B cell (primary cell): ENCODE results near the gene VASH1. TPM values are rescaled to one million over a fixed set of nuclear protein-coding genes. Genes with fewer than 3 reads are reported as not detected.

Experiments used
- ATAC-seq: fragments of 200-7000 bp; cut with Tn5 transposase; one replicate; pipeline ENCODE4 v1.10.0; 2021; ENCODE audit warnings: low read depth, mild to moderate bottlenecking, moderate number of reproducible peaks, moderate library complexity
- CTCF ChIA-PET: fragments of 350-600 bp; sonication (Branson Sonifier 250); formaldehyde crosslinking; loops from one replicate; lab custom pipeline; 2021; ENCODE audit warnings: antibody characterized with exemption, inconsistent platforms; lab: Charles Lee
- POLR2A ChIA-PET: fragments of 350-600 bp; sonication (Branson Sonifier 250); formaldehyde crosslinking; loops from one replicate; lab custom pipeline; 2021; ENCODE audit warnings: antibody characterized with exemption; lab: Charles Lee
- DNase-seq: peaks from one replicate; pipeline ENCODE4 v3.0.0; 2013
- H2AFZ ChIP-seq: 2 replicates; pipeline ENCODE4 v1.6.1; 2012; ENCODE audit warnings: mild to moderate bottlenecking, low read depth, low read length; ENCODE audit not compliant: insufficient read depth, poor library complexity, severe bottlenecking
- H3K27ac ChIP-seq, 2 donors: 1 replicate in 1 of 2; 2 replicates in 1 of 2; pipeline ENCODE4 v1.5.1; 2012 to 2013; ENCODE audit warnings: low read length in 2 of 2, mild to moderate bottlenecking in 2 of 2, moderate library complexity in 1 of 2
- H3K27me3 ChIP-seq, 4 experiments: fragments of 200-600 bp in 1 of 4; sonication (generic) in 1 of 4; replicated peaks in 1 of 4; 1 replicate in 2 of 4; 2 replicates in 2 of 4; pipeline versions ENCODE4 v1.6.1 to v1.7.0; 2013 to 2016; ENCODE audit warnings: low read length in 3 of 4, mild to moderate bottlenecking in 2 of 4, mixed read lengths in 1 of 4, moderate library complexity in 1 of 4; ENCODE audit not compliant: insufficient read depth in 4 of 4, control insufficient read depth in 3 of 4; ENCODE audit errors: control extremely low read depth in 1 of 4
- H3K36me3 ChIP-seq, 2 experiments: replicated peaks in 1 of 2; 1 replicate in 1 of 2; 2 replicates in 1 of 2; pipeline versions ENCODE4 v1.6.1 to v1.7.1; 2013; ENCODE audit warnings: low read length in 1 of 2; ENCODE audit not compliant: insufficient read depth in 2 of 2, control insufficient read depth in 1 of 2; ENCODE audit errors: control extremely low read depth in 1 of 2, extremely low read depth in 1 of 2
- H3K4me1 ChIP-seq, 2 donors: fragments of 200-600 bp in 1 of 2; sonication (generic) in 1 of 2; 1 replicate in 1 of 2; 2 replicates in 1 of 2; pipeline versions ENCODE4 v1.5.1 to v1.6.1; 2013 to 2017; ENCODE audit warnings: low read length in 2 of 2; ENCODE audit not compliant: control insufficient read depth in 2 of 2, insufficient read depth in 2 of 2
- H3K4me2 ChIP-seq: replicated peaks from 2 replicates; pipeline ENCODE3; 2012; ENCODE audit warnings: mild to moderate bottlenecking, low read depth, low read length; ENCODE audit not compliant: poor library complexity, severe bottlenecking
- H3K4me3 ChIP-seq, 5 experiments: fragments of 200-600 bp in 1 of 5; sonication (generic) in 1 of 5; 1 replicate in 3 of 5; 2 replicates in 2 of 5; pipeline versions ENCODE4 v1.5.1 to v1.7.0; 2011 to 2016; ENCODE audit warnings: low read length in 4 of 5, mild to moderate bottlenecking in 4 of 5, low read depth in 2 of 5, control low read depth in 1 of 5, moderate library complexity in 1 of 5; ENCODE audit not compliant: insufficient read depth in 1 of 5; ENCODE audit errors: control extremely low read depth in 1 of 5, extremely low read depth in 1 of 5
- H3K79me2 ChIP-seq: fragments of 200-600 bp; sonication (generic); one replicate; pipeline ENCODE4 v1.6.0; 2016; ENCODE audit warnings: low read length; ENCODE audit not compliant: control insufficient read depth, insufficient read depth
- H3K9ac ChIP-seq: fragments of 200-600 bp; sonication (generic); 2 replicates; pipeline ENCODE4 v1.6.1; 2017; ENCODE audit warnings: mild to moderate bottlenecking, low read length, moderate library complexity
- H3K9me3 ChIP-seq, 3 donors: one replicate each; pipeline versions ENCODE4 v1.6.1 to v1.7.1; 2013; ENCODE audit warnings: low read length in 2 of 3; ENCODE audit not compliant: control insufficient read depth in 2 of 3, insufficient read depth in 1 of 3; ENCODE audit errors: control extremely low read depth in 1 of 3
- H4K20me1 ChIP-seq: 2 replicates; pipeline ENCODE4 v1.6.0; 2012; ENCODE audit warnings: mild to moderate bottlenecking, low read length; ENCODE audit not compliant: insufficient read depth, control insufficient read depth, poor library complexity, severe bottlenecking
- H3K27ac Mint-ChIP-seq: one replicate; pipeline ENCODE4 v1.8.0; 2021; ENCODE audit warnings: mixed read lengths
- H3K27me3 Mint-ChIP-seq: one replicate; pipeline ENCODE4 v1.8.0; 2021; ENCODE audit warnings: mixed read lengths
- H3K4me1 Mint-ChIP-seq: one replicate; pipeline ENCODE4 v1.8.0; 2021; ENCODE audit warnings: mixed read lengths
- H3K4me3 Mint-ChIP-seq: one replicate; pipeline ENCODE4 v1.8.0; 2021; ENCODE audit warnings: mixed read lengths
- H3K9me3 Mint-ChIP-seq: one replicate; pipeline ENCODE4 v1.8.0; 2022; ENCODE audit warnings: mixed read lengths; ENCODE audit not compliant: insufficient read depth
- CTCF ChIP-seq: fragments of 200-600 bp; IDR thresholded peaks from one replicate; pipeline ENCODE4 v1.8.0; 2022; ENCODE audit warnings: antibody characterized with exemption, mild to moderate bottlenecking
- EZH2 ChIP-seq: IDR thresholded peaks from 2 replicates; pipeline ENCODE4 v1.6.1; 2012; ENCODE audit warnings: borderline replicate concordance, low read depth, mild to moderate bottlenecking, moderate library complexity, low read length; ENCODE audit not compliant: insufficient read depth, poor library complexity, severe bottlenecking
- WGBS: methylation state at CpG from one replicate; pipeline ENCODE4 v1.1.5; 2013; ENCODE audit warnings: missing lambda C conversion rate; ENCODE audit not compliant: insufficient coverage; 5-methylcytosine and 5-hydroxymethylcytosine counted together
- intact Hi-C: fragments of 100-400 bp; cut with micrococcal nuclease; formaldehyde crosslinking; loops from one replicate; pipeline ENCODE4 v1.10.0; 2022
- polyA plus RNA-seq: library from polyadenylated mRNA; depleted of rRNA; stranded (reverse); fragments of >200 nt; gene quantifications from 2 replicates; pipeline ENCODE4 v1.2.3, GENCODE V29; 2012
- total RNA-seq, 2 donors: library from RNA; stranded (reverse); fragments of 120-200 nt in 1 of 2; gene quantifications; 1 replicate in 1 of 2; 2 replicates in 1 of 2; pipeline versions ENCODE4 v1.2.3 to v1.2.4, GENCODE V29; 2013 to 2022

Gene VASH1
- total and polyA plus RNA-seq, 2 donors (not counting 1 experiment from before 2014, with no cell fraction given): 0.60 to 2.7 TPM

GRCh38 chr14:76760331-76761135, 735 bp upstream of the VASH1 start:
- H3K27me3 ChIP-seq: peaks cover 0 to 27% (median 11%) of the 10 kb centered on the region in 4 experiments
- peaks cover 10% of the 10 kb centered on the region for H3K4me1 Mint-ChIP-seq
- no peaks in the 10 kb centered on the region for H4K20me1 ChIP-seq
- H3K9me3 Mint-ChIP-seq: no peaks in the 10 kb centered on the region
- 59% methylated on average over 18 of the region's 26 CpGs for WGBS
- intact Hi-C loops: loop anchor here (5.0 kb wide), 1 partner anchor 52 kb away; the partner anchor contains the start of gene ANGEL1
- peaks cover 13 to 14% of the 10 kb centered on the region in 2 donors for H3K4me1 ChIP-seq
- H3K9ac ChIP-seq: peak overlapping the region; percentile 55
- no peaks in the 10 kb centered on the region for H3K79me2 ChIP-seq
- no peaks in the 10 kb centered on the region for H3K36me3 ChIP-seq
- peaks cover 45% of the 10 kb centered on the region for H3K27me3 Mint-ChIP-seq
- ChIA-PET CTCF (interaction anchor here (1.8 kb wide), 1 partner anchor 24 kb away, joined by 4 read pairs; no protein-coding TSS in a partner anchor), POLR2A (no interaction called here)
- H3K27ac ChIP-seq: no peak overlapping the region
- peak overlapping the region; percentile 83 for H3K4me3 Mint-ChIP-seq
- H3K4me3 ChIP-seq: peak overlapping the region in 3 of 5 experiments; percentile 26 to 68 (median 57)
- H3K27ac Mint-ChIP-seq: no peak overlapping the region
- H3K9me3 ChIP-seq: no peaks in the 10 kb centered on the region
- no peak for TF ChIP-seq EZH2
- TF ChIP-seq CTCF: no peak
- peak overlapping the region; percentile 95 for H3K4me2 ChIP-seq
- DNase-seq (no peak), ATAC-seq (no peak)
- H2AFZ ChIP-seq: peak overlapping the region; percentile 84

- peak overlapping the region; percentile 41 for H3K27ac Mint-ChIP-seq
- peaks cover 10% of the 10 kb centered on the region for H3K4me1 Mint-ChIP-seq
- Histone ChIP-seq H3K27me3 (peaks cover 0 to 27% (median 11%) of the 10 kb centered on the region in 4 experiments), H3K4me2 (peak overlapping the region; percentile 95), H3K4me1 (peaks cover 13 to 14% of the 10 kb centered on the region in 2 donors), H3K9me3 (no peaks in the 10 kb centered on the region), H3K36me3 (no peaks in the 10 kb centered on the region), H3K9ac (peak overlapping the region; percentile 55), H3K4me3 (peak overlapping the region; percentile 11 to 68 (median 52)), H3K79me2 (no peaks in the 10 kb centered on the region), H2AFZ (peak overlapping the region; percentile 84), H4K20me1 (no peaks in the 10 kb centered on the region), H3K27ac (no peak overlapping the region)
- TF ChIP-seq CTCF (no peak), EZH2 (no peak)
- ChIA-PET POLR2A (no interaction called here), CTCF (interaction anchor here (1.8 kb wide), 1 partner anchor 23 kb away, joined by 4 read pairs; no protein-coding TSS in a partner anchor)
- intact Hi-C loops: loop anchor here (5.0 kb wide), 1 partner anchor 50 kb away; the partner anchor contains the start of gene ANGEL1
- H3K27me3 Mint-ChIP-seq: peaks cover 32% of the 10 kb centered on the region
- peak overlapping the region; percentile 85 for H3K4me3 Mint-ChIP-seq
- ATAC-seq (no peak), DNase-seq (peak; percentile 23)
- WGBS: 3% methylated on average over 46 of the region's 54 CpGs
- H3K9me3 Mint-ChIP-seq: no peaks in the 10 kb centered on the region
These were observed 717 bp downstream of the VASH1 start for GRCh38 chr14:76761960-76762410.
